NT2/D1 (cell line): Measurements from ENCODE around the gene ALDH1L2.

Source experiments
- DNase-seq: peaks from one replicate; pipeline ENCODE4 v3.0.0-alpha.2; 2011; ENCODE audit warnings: low read depth, low spot score
- H3K27me3 ChIP-seq: 2 replicates; pipeline ENCODE4 v1.6.0; 2011; ENCODE audit warnings: mild to moderate bottlenecking; ENCODE audit not compliant: insufficient read length, insufficient read depth
- H3K36me3 ChIP-seq: 2 replicates; pipeline ENCODE4 v1.6.1; 2011; ENCODE audit warnings: mild to moderate bottlenecking, low read length, mixed read lengths; ENCODE audit not compliant: insufficient read depth, insufficient read length
- H3K4me1 ChIP-seq: 2 replicates; pipeline ENCODE4 v1.5.1; 2011; ENCODE audit not compliant: insufficient read depth, insufficient read length
- H3K4me3 ChIP-seq: 2 replicates; pipeline ENCODE4 v1.5.1; 2011; ENCODE audit warnings: low read depth; ENCODE audit not compliant: insufficient read length
- H3K9ac ChIP-seq: 2 replicates; pipeline ENCODE4 v1.6.0; 2011; ENCODE audit warnings: low read depth; ENCODE audit not compliant: insufficient read length
- H3K9me3 ChIP-seq: 2 replicates; pipeline ENCODE4 v1.5.1; 2011; ENCODE audit warnings: mild to moderate bottlenecking, low read length; ENCODE audit not compliant: insufficient read depth
- SUZ12 ChIP-seq: IDR thresholded peaks from 2 replicates; pipeline ENCODE4 v1.6.1; 2011; ENCODE audit not compliant: insufficient read length, insufficient read depth; ENCODE audit errors: extremely low read depth
- YY1 ChIP-seq: IDR thresholded peaks from 2 replicates; pipeline ENCODE4 v1.6.1; 2011; ENCODE audit not compliant: insufficient read length, insufficient read depth
- ZNF274 ChIP-seq: IDR thresholded peaks from 2 replicates; pipeline ENCODE4 v1.6.1; 2011; ENCODE audit warnings: mild to moderate bottlenecking, low read depth, low read length

Gene ALDH1L2

DNA sequence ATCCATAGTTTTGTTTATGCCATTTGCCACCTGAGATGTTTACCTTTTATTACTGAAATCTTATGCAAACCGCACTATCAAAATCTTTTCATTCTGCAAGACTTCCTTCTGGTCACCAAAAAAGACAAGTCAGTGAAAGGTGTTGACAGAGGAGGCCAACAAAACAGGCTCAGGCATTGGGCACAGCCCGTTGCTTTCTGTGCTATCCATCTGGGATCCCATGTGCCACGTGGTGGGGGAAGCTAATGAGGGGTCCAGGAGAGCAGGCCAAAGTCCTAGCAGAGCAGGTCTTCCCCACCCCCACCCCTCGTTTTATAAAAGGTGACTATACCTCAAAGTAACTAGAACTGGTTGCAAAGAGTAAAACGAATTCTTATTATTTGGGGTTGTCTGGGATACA is 1.2 kb downstream of the ALDH1L2 start:
- no peaks in the 10 kb centered on the region for H3K4me1 ChIP-seq
- H3K9me3 ChIP-seq = peaks cover 7% of the 10 kb centered on the region
- peaks cover 23% of the 10 kb centered on the region for H3K27me3 ChIP-seq
- TF ChIP-seq SUZ12 (no peak), YY1 (no peak), ZNF274 (no peak)
- peak overlapping the region; percentile 23 for H3K9ac ChIP-seq
- DNase-seq = no peak
- H3K36me3 ChIP-seq = no peaks in the 10 kb centered on the region
- H3K4me3 ChIP-seq = no peak overlapping the region

DNA sequence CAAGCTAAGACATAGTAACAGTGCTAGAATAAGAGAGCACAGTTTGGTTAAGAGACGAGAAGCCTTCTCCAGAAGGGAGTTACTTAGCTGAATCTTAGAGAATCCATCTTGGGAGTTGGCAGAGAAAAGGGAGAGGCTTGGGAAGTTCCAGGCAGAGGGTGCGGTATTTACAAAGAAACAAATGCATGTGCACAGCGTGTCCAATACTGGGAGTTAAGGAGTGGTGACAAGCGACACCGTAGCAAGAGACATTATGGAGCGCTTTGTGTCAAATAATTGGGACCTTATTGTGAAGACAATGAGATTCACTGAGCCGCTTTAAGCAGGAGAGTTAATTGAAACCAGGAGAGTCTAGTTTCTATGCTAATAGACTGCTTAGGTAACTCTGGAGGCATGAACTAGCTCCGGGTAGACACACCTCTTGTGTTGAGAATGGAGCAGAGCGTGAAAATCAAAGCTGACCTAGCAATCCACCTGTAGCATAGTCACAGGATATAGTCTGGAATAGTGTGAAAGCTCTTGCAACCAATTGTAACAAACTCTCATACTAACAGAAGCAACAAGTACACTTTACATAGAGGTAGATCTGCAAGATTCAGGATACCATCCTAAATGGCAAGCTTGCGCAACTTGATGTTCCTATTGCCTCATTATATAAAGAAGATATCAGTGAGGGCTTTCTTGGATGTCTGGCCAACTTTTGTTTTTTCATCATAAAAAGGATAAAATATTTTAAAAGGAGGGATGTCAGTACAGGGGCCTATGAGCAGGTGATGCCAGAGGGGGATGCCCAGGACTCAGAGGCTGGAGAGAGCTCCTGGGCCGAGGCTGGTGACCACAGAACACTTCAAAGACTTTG is 5.3 kb downstream of the ALDH1L2 start:
- Histone ChIP-seq H3K4me3 (no peak overlapping the region), H3K27me3 (peaks cover 20% of the 10 kb centered on the region), H3K4me1 (no peaks in the 10 kb centered on the region), H3K9me3 (no peaks in the 10 kb centered on the region), H3K9ac (no peak overlapping the region), H3K36me3 (no peaks in the 10 kb centered on the region)
- DNase-seq = no peak
- no peak for TF ChIP-seq YY1
- no peak for TF ChIP-seq ZNF274
- TF ChIP-seq SUZ12 = no peak

DNA sequence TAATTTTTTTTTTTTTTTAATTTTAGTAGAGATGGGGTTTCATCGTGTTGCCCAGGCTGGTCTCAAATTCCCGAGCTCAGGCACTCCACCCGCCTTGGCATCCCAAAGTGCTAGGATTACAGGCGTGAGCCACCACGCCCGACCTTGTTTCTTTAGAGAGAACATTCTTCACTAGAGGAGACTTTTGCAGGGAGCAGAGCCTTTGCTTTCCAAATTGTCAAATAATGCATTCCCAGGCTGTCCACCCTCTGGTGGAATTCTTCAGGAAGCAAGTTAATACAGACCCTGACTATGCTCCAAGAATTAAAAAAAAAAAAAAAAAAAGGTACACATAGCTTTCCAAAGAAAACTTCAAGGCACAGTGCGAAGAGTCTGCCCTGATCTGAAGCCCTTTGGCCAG is 6.8 kb downstream of the ALDH1L2 start:
- no peak overlapping the region for H3K4me3 ChIP-seq
- H3K27me3 ChIP-seq = peaks cover 5% of the 10 kb centered on the region
- H3K9me3 ChIP-seq = no peaks in the 10 kb centered on the region
- H3K4me1 ChIP-seq = no peaks in the 10 kb centered on the region
- no peak for TF ChIP-seq ZNF274
- no peaks in the 10 kb centered on the region for H3K36me3 ChIP-seq
- no peak for DNase-seq
- no peak overlapping the region for H3K9ac ChIP-seq

DNA sequence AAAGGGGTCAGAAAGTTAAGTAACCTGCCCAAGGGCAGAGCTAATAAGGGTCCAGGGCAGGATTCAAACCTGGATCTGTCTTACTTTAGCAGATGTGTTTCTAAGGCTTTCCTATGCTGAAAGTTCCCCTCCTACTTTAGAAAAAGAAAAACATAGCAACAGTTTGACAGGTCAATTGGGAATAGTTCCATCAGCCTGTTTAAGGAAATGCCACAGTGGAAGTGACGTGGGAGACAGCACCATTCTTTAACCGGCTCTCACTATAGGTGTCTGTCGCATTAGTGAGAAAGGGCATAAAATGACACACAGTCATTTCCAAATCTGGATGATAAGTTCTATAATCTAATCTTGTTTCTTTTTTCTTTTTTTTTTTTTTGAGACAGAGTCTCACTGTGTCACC is 7.3 kb downstream of the ALDH1L2 start:
- no peak for DNase-seq
- Histone ChIP-seq H3K4me3 (no peak overlapping the region), H3K9me3 (no peaks in the 10 kb centered on the region), H3K4me1 (no peaks in the 10 kb centered on the region), H3K36me3 (no peaks in the 10 kb centered on the region), H3K27me3 (no peaks in the 10 kb centered on the region), H3K9ac (no peak overlapping the region)
- TF ChIP-seq YY1 (no peak), ZNF274 (no peak), SUZ12 (no peak)

DNA sequence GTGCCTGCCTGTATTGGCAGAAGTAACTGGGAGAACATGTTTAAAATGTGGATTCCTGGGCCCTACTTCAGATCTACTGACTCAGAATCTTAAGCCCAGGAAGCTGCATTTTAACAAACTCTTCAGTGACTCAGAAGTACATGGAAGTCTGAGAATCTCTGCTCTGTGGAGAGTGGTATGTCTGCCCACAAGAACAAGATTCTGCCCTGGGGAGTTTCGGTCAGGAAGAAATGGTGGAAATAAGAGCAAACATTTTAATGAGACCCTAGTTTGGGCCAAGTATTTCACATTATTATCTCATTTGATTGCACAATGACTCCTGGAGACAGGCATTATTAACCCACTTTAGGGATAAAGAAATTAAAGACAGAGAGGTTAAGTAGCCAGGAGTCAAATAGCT is 8.2 kb downstream of the ALDH1L2 start:
- no peaks in the 10 kb centered on the region for H3K27me3 ChIP-seq
- no peak for DNase-seq
- H3K9me3 ChIP-seq = no peaks in the 10 kb centered on the region
- no peak for TF ChIP-seq ZNF274
- TF ChIP-seq SUZ12 = no peak
- no peak for TF ChIP-seq YY1
- no peaks in the 10 kb centered on the region for H3K4me1 ChIP-seq
- no peak overlapping the region for H3K9ac ChIP-seq
- no peak overlapping the region for H3K4me3 ChIP-seq
- no peaks in the 10 kb centered on the region for H3K36me3 ChIP-seq

DNA sequence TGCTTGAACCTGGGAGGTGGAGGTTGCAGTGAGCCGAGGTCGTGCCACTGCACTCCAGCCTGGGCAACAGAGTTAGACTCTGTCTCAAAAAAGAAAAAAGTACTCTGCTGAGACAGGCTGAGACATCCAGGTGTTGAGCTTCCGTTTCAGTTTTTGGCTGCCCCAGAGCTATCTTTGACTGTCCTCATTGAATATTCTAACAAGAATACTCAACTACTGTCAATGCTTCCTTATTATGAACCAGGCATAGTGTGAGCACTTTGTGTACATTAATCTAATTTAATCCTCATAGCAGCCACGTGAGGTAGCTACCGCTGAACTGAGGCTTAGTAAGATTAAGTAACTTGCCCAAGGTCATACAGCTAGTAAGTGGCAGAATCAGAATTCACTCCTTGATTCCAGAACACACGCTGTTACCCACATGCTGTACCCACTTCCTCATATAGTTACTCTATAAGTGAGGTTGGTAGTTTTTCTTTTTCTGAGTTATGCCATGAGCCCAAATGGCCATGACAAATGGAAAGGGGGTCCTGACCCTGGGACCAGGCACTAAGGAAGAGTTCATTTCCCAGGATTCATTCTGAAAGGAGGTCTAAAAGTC is 11.3 kb downstream of the ALDH1L2 start:
- H3K9ac ChIP-seq = no peak overlapping the region
- no peaks in the 10 kb centered on the region for H3K27me3 ChIP-seq
- H3K9me3 ChIP-seq = no peaks in the 10 kb centered on the region
- no peak for TF ChIP-seq YY1
- TF ChIP-seq SUZ12 = no peak
- TF ChIP-seq ZNF274 = no peak
- peaks cover 3% of the 10 kb centered on the region for H3K36me3 ChIP-seq
- H3K4me1 ChIP-seq = no peaks in the 10 kb centered on the region
- no peak overlapping the region for H3K4me3 ChIP-seq
- DNase-seq = no peak

DNA sequence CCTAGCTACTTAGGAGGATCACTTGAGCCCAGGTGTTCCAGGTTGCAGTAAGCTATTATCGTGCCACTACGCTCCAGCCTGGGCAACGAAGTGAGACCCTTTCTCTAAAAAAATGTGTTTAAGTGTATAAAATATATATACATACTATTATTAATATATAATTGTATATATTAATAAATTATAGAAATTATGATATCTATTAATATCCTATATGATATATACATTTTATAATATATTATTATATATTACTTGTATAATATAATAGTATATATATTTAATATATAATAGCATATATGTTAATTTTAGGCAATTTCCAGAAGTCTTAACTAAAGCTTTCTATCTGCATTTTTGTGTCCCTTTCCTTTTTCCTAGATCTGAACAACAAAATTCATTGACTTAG is 12.3 kb downstream of the ALDH1L2 start:
- no peaks in the 10 kb centered on the region for H3K27me3 ChIP-seq
- no peak overlapping the region for H3K9ac ChIP-seq
- H3K9me3 ChIP-seq = no peaks in the 10 kb centered on the region
- no peak overlapping the region for H3K4me3 ChIP-seq
- TF ChIP-seq YY1 (no peak), SUZ12 (no peak), ZNF274 (no peak)
- peaks cover 3% of the 10 kb centered on the region for H3K36me3 ChIP-seq
- H3K4me1 ChIP-seq = no peaks in the 10 kb centered on the region
- DNase-seq = no peak
